Mesothelial cell of epicardium (in vitro differentiated cells): ENCODE measurements around the gene PAPOLA. TPM values are rescaled to one million over a fixed set of nuclear protein-coding genes. Genes with fewer than 3 reads are reported as not detected.

ENCODE experiments used
- DNase-seq, 2 experiments: peaks; one replicate each; pipeline ENCODE4 v3.0.0; 2021; ENCODE audit warnings: low spot score in 2 of 2; ENCODE audit not compliant: unreplicated experiment in 2 of 2
- H3K27ac Mint-ChIP-seq: 2 replicates; pipeline ENCODE4 v1.8.0; 2021; ENCODE audit warnings: mixed read lengths
- H3K27me3 Mint-ChIP-seq: 2 replicates; pipeline ENCODE4 v1.8.0; 2021; ENCODE audit warnings: low read depth, mixed read lengths
- H3K36me3 Mint-ChIP-seq: 2 replicates; pipeline ENCODE4 v1.8.0; 2021; ENCODE audit warnings: mixed read lengths
- H3K4me1 Mint-ChIP-seq: 2 replicates; pipeline ENCODE4 v1.8.0; 2021; ENCODE audit warnings: mixed read lengths
- H3K4me3 Mint-ChIP-seq: 2 replicates; pipeline ENCODE4 v1.8.0; 2021; ENCODE audit warnings: mild to moderate bottlenecking, moderate library complexity, mixed read lengths
- H3K9me3 Mint-ChIP-seq: 2 replicates; pipeline ENCODE4 v1.8.0; 2021; ENCODE audit warnings: mixed read lengths
- CTCF ChIP-seq: fragments of 200-600 bp; sonication (generic); IDR thresholded peaks from one replicate; pipeline ENCODE4 v1.5.0; 2021; ENCODE audit warnings: antibody characterized with exemption; ENCODE audit not compliant: unreplicated experiment
- total RNA-seq: library from RNA; stranded (reverse); gene quantifications from 3 replicates; pipeline ENCODE4 v1.2.1, GENCODE V29; 2021

Gene PAPOLA
- 196 to 204 TPM (median 198 TPM) in 3 replicates for total RNA-seq

GRCh38 chr14:96501740-96502620 lies at the start of gene PAPOLA:
PAPOLA (plus strand) TSS chr14:96502382; CDS start chr14:96502593, 211 bp downstream.
- TF ChIP-seq CTCF: no peak
- Mint-ChIP-seq H3K27me3 (peaks cover 3% of the 10 kb centered on the region), H3K4me3 (peak within 1 kb of the TSS; percentile 99), H3K4me1 (peaks cover 23% of the 10 kb centered on the region), H3K9me3 (no peaks in the 10 kb centered on the region), H3K27ac (peak within 1 kb of the TSS; percentile 99), H3K36me3 (peaks cover 7% of the 10 kb centered on the region)
- peak; percentile 92 to 93 for DNase-seq

GRCh38 chr14:96452684-96453083 lies 49.5 kb upstream of the PAPOLA start:
- H3K4me3 Mint-ChIP-seq: no peak overlapping the region
- no peaks in the 10 kb centered on the region for H3K4me1 Mint-ChIP-seq
- no peaks in the 10 kb centered on the region for H3K9me3 Mint-ChIP-seq
- no peak for DNase-seq
- no peaks in the 10 kb centered on the region for H3K36me3 Mint-ChIP-seq
- no peak overlapping the region for H3K27ac Mint-ChIP-seq
- no peak for TF ChIP-seq CTCF
- H3K27me3 Mint-ChIP-seq: no peaks in the 10 kb centered on the region

GRCh38 chr14:96455588-96455987 lies 46.6 kb upstream of the PAPOLA start:
- no peaks in the 10 kb centered on the region for H3K27me3 Mint-ChIP-seq
- no peak overlapping the region for H3K27ac Mint-ChIP-seq
- no peak for DNase-seq

GRCh38 chr14:96459851-96460250 lies 42.3 kb upstream of the PAPOLA start:
- H3K4me3 Mint-ChIP-seq: no peak overlapping the region
- no peaks in the 10 kb centered on the region for H3K36me3 Mint-ChIP-seq
- H3K27ac Mint-ChIP-seq: no peak overlapping the region
- H3K9me3 Mint-ChIP-seq: no peaks in the 10 kb centered on the region
- DNase-seq: no peak
- H3K27me3 Mint-ChIP-seq: no peaks in the 10 kb centered on the region
- peaks cover 9% of the 10 kb centered on the region for H3K4me1 Mint-ChIP-seq
- TF ChIP-seq CTCF: no peak

More at GRCh38 chr14:96455588-96455987, 46.6 kb upstream of the PAPOLA start:
- Mint-ChIP-seq H3K9me3 (no peaks in the 10 kb centered on the region), H3K36me3 (no peaks in the 10 kb centered on the region), H3K4me1 (no peaks in the 10 kb centered on the region), H3K4me3 (no peak overlapping the region)
- TF ChIP-seq CTCF: no peak

GRCh38 chr14:96461950-96462798 lies 40.0 kb upstream of the PAPOLA start:
- DNase-seq: no peak
- Mint-ChIP-seq H3K9me3 (no peaks in the 10 kb centered on the region), H3K4me1 (peaks cover 9% of the 10 kb centered on the region), H3K4me3 (no peak overlapping the region), H3K27ac (peak overlapping the region; percentile 54), H3K36me3 (no peaks in the 10 kb centered on the region), H3K27me3 (no peaks in the 10 kb centered on the region)
- TF ChIP-seq CTCF: no peak
